ENCODE results near the gene TSPAN13.

Gene TSPAN13

GRCh38 chr7:16730937-16731336 is 22.6 kb upstream of the TSPAN13 start:
- Mint-ChIP-seq H3K27me3 (no peaks in the 10 kb centered on the region), H3K9me3 (no peaks in the 10 kb centered on the region), H3K36me3 (ENCODE audit: low read depth) (no peaks in the 10 kb centered on the region), H3K27ac (no peak overlapping the region), H3K4me3 (no peak overlapping the region), H3K4me1 (no peaks in the 10 kb centered on the region)
- ATAC-seq (no peak), DNase-seq (no peak)

- Mint-ChIP-seq H3K27ac (no peak overlapping the region), H3K9me3 (no peaks in the 10 kb centered on the region), H3K4me1 (no peaks in the 10 kb centered on the region), H3K36me3 (ENCODE audit: low read depth) (no peaks in the 10 kb centered on the region), H3K4me3 (no peak overlapping the region), H3K27me3 (no peaks in the 10 kb centered on the region)
- DNase-seq (no peak), ATAC-seq (no peak)
Observed at GRCh38 chr7:16732828-16733227, 20.7 kb upstream of the TSPAN13 start.

DNA sequence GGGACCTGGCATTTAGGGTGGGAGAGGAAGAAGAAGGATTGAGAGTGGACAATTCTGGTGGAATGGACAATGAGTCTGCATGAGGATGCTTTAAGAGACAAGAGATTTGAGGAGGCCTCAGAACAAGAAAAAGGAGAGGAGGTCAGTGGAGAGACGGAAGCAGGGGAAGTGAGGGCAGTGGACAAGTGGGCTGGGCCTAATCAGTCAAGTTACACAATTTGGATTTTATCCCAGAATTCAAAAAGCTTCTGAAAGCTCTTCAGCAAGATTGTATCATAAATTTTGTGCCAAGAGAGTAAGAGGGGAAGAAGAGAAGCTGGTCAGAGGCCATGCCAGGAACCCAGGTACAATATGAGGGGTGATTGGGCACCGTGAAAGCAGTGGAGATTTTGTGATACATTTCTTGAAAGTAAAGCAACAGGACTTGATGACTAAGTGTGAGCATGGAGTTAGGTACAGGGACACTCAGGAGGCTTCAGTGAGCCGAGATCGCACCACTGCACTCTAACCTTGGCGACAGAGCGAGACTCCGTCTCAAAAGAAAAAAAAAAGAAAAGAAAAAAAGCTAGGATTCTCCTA is 19.3 kb upstream of the TSPAN13 start:
- Mint-ChIP-seq H3K4me3 (no peak overlapping the region), H3K27ac (no peak overlapping the region), H3K27me3 (peaks cover 2% of the 10 kb centered on the region), H3K9me3 (no peaks in the 10 kb centered on the region), H3K36me3 (ENCODE audit: low read depth) (no peaks in the 10 kb centered on the region), H3K4me1 (no peaks in the 10 kb centered on the region)
- DNase-seq (no peak), ATAC-seq (no peak)

DNA sequence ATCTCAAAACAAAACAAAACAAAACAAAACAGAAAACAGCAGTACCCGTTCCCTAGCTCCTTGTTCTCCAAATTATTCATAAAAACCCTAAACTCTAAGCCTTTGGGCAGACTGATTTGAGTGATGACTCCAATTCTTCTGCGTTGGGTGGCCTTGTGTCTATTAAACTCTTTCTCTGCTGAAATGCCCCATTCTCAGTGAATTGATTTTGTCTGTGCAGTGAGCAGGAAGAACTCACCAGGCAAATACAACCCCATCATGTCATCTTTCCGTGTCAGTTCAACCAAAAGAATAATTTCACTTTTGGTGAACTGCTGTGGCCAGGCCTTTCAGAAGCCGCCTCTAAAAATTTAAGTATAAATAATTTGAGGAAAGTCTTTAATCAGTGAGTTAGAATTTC is 18.5 kb upstream of the TSPAN13 start:
- H3K27ac Mint-ChIP-seq, result no peak overlapping the region
- H3K4me1 Mint-ChIP-seq, result peaks cover 2% of the 10 kb centered on the region
- ATAC-seq, result no peak
- no peaks in the 10 kb centered on the region for H3K36me3 Mint-ChIP-seq (ENCODE audit: low read depth)
- DNase-seq, result no peak
- no peaks in the 10 kb centered on the region for H3K9me3 Mint-ChIP-seq
- peaks cover 2% of the 10 kb centered on the region for H3K27me3 Mint-ChIP-seq
- H3K4me3 Mint-ChIP-seq, result peak overlapping the region; percentile 16

- DNase-seq (no peak), ATAC-seq (no peak)
- Mint-ChIP-seq H3K27ac (no peak overlapping the region), H3K9me3 (no peaks in the 10 kb centered on the region), H3K36me3 (ENCODE audit: low read depth) (no peaks in the 10 kb centered on the region), H3K4me1 (peaks cover 9% of the 10 kb centered on the region), H3K4me3 (no peak overlapping the region), H3K27me3 (peaks cover 2% of the 10 kb centered on the region)
Observed at GRCh38 chr7:16738011-16738688, 15.4 kb upstream of the TSPAN13 start.

- peaks cover 9% of the 10 kb centered on the region for H3K4me1 Mint-ChIP-seq
- H3K4me3 Mint-ChIP-seq, result no peak overlapping the region
- no peak for DNase-seq
- ATAC-seq, result peak; percentile 95
- H3K27me3 Mint-ChIP-seq, result peaks cover 2% of the 10 kb centered on the region
- H3K9me3 Mint-ChIP-seq, result no peaks in the 10 kb centered on the region
- H3K27ac Mint-ChIP-seq, result no peak overlapping the region
- H3K36me3 Mint-ChIP-seq (ENCODE audit: low read depth), result no peaks in the 10 kb centered on the region
Observed at GRCh38 chr7:16739863-16740622, 13.5 kb upstream of the TSPAN13 start.

DNA sequence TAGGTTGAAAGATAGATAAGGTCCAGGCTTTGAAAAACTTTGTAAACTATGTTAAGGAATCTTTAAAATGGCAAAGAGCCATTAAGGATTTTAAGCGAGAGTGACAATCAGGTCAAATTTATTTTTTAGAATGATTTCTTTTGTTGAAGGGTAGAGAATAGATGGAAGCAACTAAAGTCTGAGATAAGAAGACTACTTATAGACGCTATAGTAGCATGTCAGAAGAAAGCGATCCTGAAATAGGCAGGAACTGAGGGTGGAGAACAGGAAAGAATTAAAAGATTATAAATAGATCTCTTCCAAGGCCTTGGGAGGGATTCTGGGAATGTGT is 13.0 kb upstream of the TSPAN13 start:
- H3K27me3 Mint-ChIP-seq, result peaks cover 2% of the 10 kb centered on the region
- H3K9me3 Mint-ChIP-seq, result no peaks in the 10 kb centered on the region
- no peaks in the 10 kb centered on the region for H3K36me3 Mint-ChIP-seq (ENCODE audit: low read depth)

DNA sequence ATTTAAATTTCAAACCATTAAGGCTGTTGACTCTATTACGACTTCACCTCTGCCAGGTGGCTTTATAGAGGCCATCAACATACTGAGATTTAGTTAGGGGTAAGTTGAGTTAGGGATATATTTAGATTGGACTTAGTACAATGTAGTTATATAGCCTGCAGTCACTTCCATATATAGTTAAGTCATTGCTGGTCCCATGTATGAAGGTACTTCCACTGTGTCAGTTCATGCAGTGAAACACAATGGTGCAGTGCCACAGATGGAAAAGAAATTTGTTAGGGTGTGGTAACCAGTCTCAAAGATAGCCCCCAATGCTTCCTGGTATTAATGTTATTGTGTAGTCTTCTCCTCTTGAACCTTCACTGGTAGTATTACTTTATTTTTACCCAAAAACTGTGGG is 12.6 kb upstream of the TSPAN13 start:
- Mint-ChIP-seq H3K9me3 (no peaks in the 10 kb centered on the region), H3K4me1 (peaks cover 9% of the 10 kb centered on the region), H3K36me3 (ENCODE audit: low read depth) (no peaks in the 10 kb centered on the region), H3K27ac (no peak overlapping the region), H3K4me3 (no peak overlapping the region), H3K27me3 (peaks cover 2% of the 10 kb centered on the region)
- no peak for DNase-seq
- ATAC-seq, result no peak

More for the DNA sequence above, 13.0 kb upstream of the TSPAN13 start:
- Mint-ChIP-seq H3K4me1 (peaks cover 9% of the 10 kb centered on the region), H3K4me3 (no peak overlapping the region), H3K27ac (no peak overlapping the region)
- ATAC-seq, result no peak
- no peak for DNase-seq

DNA sequence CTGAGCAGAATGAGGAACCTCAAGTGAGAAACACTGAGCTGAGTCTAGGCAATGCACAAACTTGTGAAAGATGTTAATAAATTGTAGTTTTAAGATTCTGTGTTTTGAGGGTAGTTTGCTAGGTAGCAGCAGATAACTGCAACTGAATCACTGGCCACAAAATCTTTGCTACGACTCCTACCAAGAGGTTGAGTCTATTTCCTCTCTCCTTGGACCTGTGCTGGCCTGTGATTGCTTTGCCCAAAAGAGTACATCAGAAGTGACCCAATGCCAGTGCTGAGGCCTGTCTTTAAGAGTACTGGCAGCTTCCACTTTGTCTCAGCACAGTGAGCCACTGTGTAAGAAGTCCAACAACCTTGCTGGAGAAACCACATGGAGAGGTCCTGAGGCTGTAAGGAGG is 11.9 kb upstream of the TSPAN13 start:
- no peak for ATAC-seq
- Mint-ChIP-seq H3K27me3 (peaks cover 2% of the 10 kb centered on the region), H3K4me1 (peaks cover 9% of the 10 kb centered on the region), H3K27ac (no peak overlapping the region), H3K9me3 (no peaks in the 10 kb centered on the region), H3K36me3 (ENCODE audit: low read depth) (no peaks in the 10 kb centered on the region), H3K4me3 (no peak overlapping the region)
- DNase-seq, result no peak

- H3K36me3 Mint-ChIP-seq (ENCODE audit: low read depth), result no peaks in the 10 kb centered on the region
- no peak for ATAC-seq
- no peak for DNase-seq
- H3K27me3 Mint-ChIP-seq, result peaks cover 2% of the 10 kb centered on the region
- H3K27ac Mint-ChIP-seq, result no peak overlapping the region
- no peaks in the 10 kb centered on the region for H3K9me3 Mint-ChIP-seq
- no peak overlapping the region for H3K4me3 Mint-ChIP-seq
- H3K4me1 Mint-ChIP-seq, result peaks cover 9% of the 10 kb centered on the region
Observed at GRCh38 chr7:16742547-16742946, 11.0 kb upstream of the TSPAN13 start.

- no peaks in the 10 kb centered on the region for H3K36me3 Mint-ChIP-seq (ENCODE audit: low read depth)
- no peaks in the 10 kb centered on the region for H3K27me3 Mint-ChIP-seq
- H3K4me3 Mint-ChIP-seq, result no peak overlapping the region
- ATAC-seq (no peak), DNase-seq (no peak)
- H3K9me3 Mint-ChIP-seq, result no peaks in the 10 kb centered on the region
- no peak overlapping the region for H3K27ac Mint-ChIP-seq
- H3K4me1 Mint-ChIP-seq, result peaks cover 9% of the 10 kb centered on the region
Observed at GRCh38 chr7:16743236-16743635, 10.3 kb upstream of the TSPAN13 start.

- Mint-ChIP-seq H3K27me3 (no peaks in the 10 kb centered on the region), H3K9me3 (no peaks in the 10 kb centered on the region), H3K27ac (no peak overlapping the region), H3K36me3 (ENCODE audit: low read depth) (no peaks in the 10 kb centered on the region), H3K4me3 (no peak overlapping the region), H3K4me1 (peaks cover 9% of the 10 kb centered on the region)
- ATAC-seq (no peak), DNase-seq (no peak)
Observed at GRCh38 chr7:16744518-16745250, 8.9 kb upstream of the TSPAN13 start.

- no peak for DNase-seq
- ATAC-seq, result no peak
- Mint-ChIP-seq H3K27ac (no peak overlapping the region), H3K36me3 (ENCODE audit: low read depth) (no peaks in the 10 kb centered on the region), H3K4me3 (no peak overlapping the region), H3K27me3 (no peaks in the 10 kb centered on the region), H3K4me1 (peaks cover under 1% of the 10 kb centered on the region), H3K9me3 (no peaks in the 10 kb centered on the region)
Observed at GRCh38 chr7:16745645-16746044, 7.9 kb upstream of the TSPAN13 start.

GRCh38 chr7:16747102-16747501 is 6.5 kb upstream of the TSPAN13 start:
- H3K4me3 Mint-ChIP-seq, result no peak overlapping the region
- ATAC-seq (no peak), DNase-seq (no peak)
- no peaks in the 10 kb centered on the region for H3K4me1 Mint-ChIP-seq
- H3K27me3 Mint-ChIP-seq, result peaks cover 4% of the 10 kb centered on the region
- H3K9me3 Mint-ChIP-seq, result no peaks in the 10 kb centered on the region
- no peaks in the 10 kb centered on the region for H3K36me3 Mint-ChIP-seq (ENCODE audit: low read depth)
- H3K27ac Mint-ChIP-seq, result no peak overlapping the region

Measured in activated naive CD8-positive, alpha-beta T cell treated with anti-CD3 and anti-CD28 coated beads, Interleukin-2, amount 50 U/mL, for 24 hours (primary cell).